T-helper 22 cell (primary cell): ENCODE measurements around the gene LSM3.
A peak's percentile ranks its signal among the peaks of the same experiment; 100 is the strongest.

ENCODE experiments used
- DNase-seq: peaks from one replicate; pipeline ENCODE4 v3.0.0-alpha.2; 2020; ENCODE audit warnings: low read depth

LSM3 gene

GRCh38 chr3:14200841-14201240 lies 22.2 kb downstream of the LSM3 start:
- no peak for DNase-seq

- no peak for DNase-seq
Measured at GRCh38 chr3:14201940-14202684, 23.5 kb downstream of the LSM3 start.

- no peak for DNase-seq
Measured at GRCh38 chr3:14202874-14203520, 24.4 kb downstream of the LSM3 start.

- DNase-seq, result no peak
Measured at GRCh38 chr3:14203521-14204079, 25.0 kb downstream of the LSM3 start.

- no peak for DNase-seq
Measured at GRCh38 chr3:14204515-14205284, 26.1 kb downstream of the LSM3 start.

- DNase-seq, result no peak
Measured at GRCh38 chr3:14206548-14207177, 28.0 kb downstream of the LSM3 start.

- no peak for DNase-seq
Measured at GRCh38 chr3:14208168-14208567, 29.6 kb downstream of the LSM3 start.

GRCh38 chr3:14208977-14209394 lies 30.4 kb downstream of the LSM3 start:
- no peak for DNase-seq

GRCh38 chr3:14209581-14210289 lies 31.1 kb downstream of the LSM3 start:
- DNase-seq, result no peak

GRCh38 chr3:14210290-14210688 lies 31.7 kb downstream of the LSM3 start:
- no peak for DNase-seq

GRCh38 chr3:14210843-14211594 lies 32.4 kb downstream of the LSM3 start:
- DNase-seq, result no peak

- DNase-seq, result no peak
Measured at GRCh38 chr3:14211621-14212020, 33.0 kb downstream of the LSM3 start.

- no peak for DNase-seq
Measured at GRCh38 chr3:14212032-14212431, 33.4 kb downstream of the LSM3 start.

- DNase-seq, result no peak
Measured at GRCh38 chr3:14213066-14213774, 34.6 kb downstream of the LSM3 start.

- no peak for DNase-seq
Measured at GRCh38 chr3:14214764-14215163, 36.1 kb downstream of the LSM3 start.

- DNase-seq, result peak; percentile 48
Measured at GRCh38 chr3:14216257-14217048, 37.8 kb downstream of the LSM3 start.

GRCh38 chr3:14218355-14218754 lies 39.7 kb downstream of the LSM3 start:
- no peak for DNase-seq

GRCh38 chr3:14220933-14221332 lies 42.3 kb downstream of the LSM3 start:
- no peak for DNase-seq

- DNase-seq, result no peak
Measured at GRCh38 chr3:14221902-14222301, 43.3 kb downstream of the LSM3 start.
